Right renal cortex interstitium (tissue), 3 donors: ENCODE results near the gene MLC1. TPM values are rescaled to one million over a fixed set of nuclear protein-coding genes. Genes with fewer than 3 reads are reported as not detected.

Experiments used
- DNase-seq, 3 donors: peaks; one replicate each; pipeline ENCODE4 v3.0.0-alpha.2; 2013; ENCODE audit warnings: low read depth in 3 of 3, low spot score in 2 of 3
- polyA plus RNA-seq, 3 donors: library from polyadenylated mRNA; unstranded; fragments of 120-200 nt; gene quantifications; one replicate each; pipeline ENCODE4 v1.2.1, GENCODE V29; 2013; ENCODE audit not compliant: insufficient read length in 3 of 3

Gene MLC1
- polyA plus RNA-seq, 3 donors = 0.64 to 1.0 (median 0.90) TPM

- DNase-seq = no peak
Observed at GRCh38 chr22:50078761-50079160, 6.5 kb downstream of the MLC1 start.

GRCh38 chr22:50078246-50078645, 7.0 kb downstream of the MLC1 start:
- DNase-seq = no peak

- no peak for DNase-seq
Observed at GRCh38 chr22:50076646-50077535, 8.3 kb downstream of the MLC1 start.

- no peak for DNase-seq
Observed at GRCh38 chr22:50074551-50075530, 10.4 kb downstream of the MLC1 start.

- DNase-seq = no peak
Observed at GRCh38 chr22:50074056-50074455, 11.2 kb downstream of the MLC1 start.

GRCh38 chr22:50072714-50073538, 12.3 kb downstream of the MLC1 start:
- DNase-seq = no peak

GRCh38 chr22:50072167-50072555, 13.1 kb downstream of the MLC1 start:
- DNase-seq = no peak

- DNase-seq = no peak
Observed at GRCh38 chr22:50071432-50072166, 13.6 kb downstream of the MLC1 start.

GRCh38 chr22:50070366-50070765, 14.9 kb downstream of the MLC1 start:
- no peak for DNase-seq

GRCh38 chr22:50068096-50068495, 17.1 kb downstream of the MLC1 start:
- no peak for DNase-seq

- no peak for DNase-seq
Observed at GRCh38 chr22:50067244-50067643, 18.0 kb downstream of the MLC1 start.

GRCh38 chr22:50064453-50064852, 20.8 kb downstream of the MLC1 start:
- DNase-seq = no peak

GRCh38 chr22:50063589-50064393, 21.4 kb downstream of the MLC1 start:
- no peak for DNase-seq

- DNase-seq = no peak
Observed at GRCh38 chr22:50062509-50063135, 22.6 kb downstream of the MLC1 start.

- DNase-seq = no peak
Observed at GRCh38 chr22:50061824-50062355, 23.3 kb downstream of the MLC1 start.

GRCh38 chr22:50061141-50061823, 23.9 kb downstream of the MLC1 start:
- no peak for DNase-seq

- DNase-seq = no peak
Observed at GRCh38 chr22:50060441-50061140, 24.6 kb downstream of the MLC1 start.
